Mammary epithelial cell (primary cell): ENCODE measurements around the gene PRKAA1.

Experiments
- CTCF ChIP-seq, 2 donors: IDR thresholded peaks in 1 of 2; conservative IDR thresholded peaks in 1 of 2; 2 replicates each; pipeline ENCODE4 v1.5.1; 2011 to 2012; ENCODE audit warnings: inconsistent platforms in 2 of 2, low read length in 2 of 2, mild to moderate bottlenecking in 2 of 2, control low read depth in 1 of 2, low read depth in 1 of 2; ENCODE audit not compliant: insufficient read depth in 1 of 2; ENCODE audit errors: extremely low read depth in 1 of 2
- EZH2 ChIP-seq: IDR thresholded peaks from 2 replicates; pipeline ENCODE4 v1.6.1; 2012; ENCODE audit warnings: low read length, inconsistent platforms, borderline replicate concordance

- TF ChIP-seq CTCF (conservative IDR thresholded peaks at IDR 0.05 in 1 of 2, IDR thresholded peaks at IDR 0.05 in 1 of 2; ENCODE audit: extremely low read depth in 1 of 2, insufficient read depth in 1 of 2, low read depth in 1 of 2, low read length in 2 of 2) (no peak), EZH2 (no peak)
These were observed 30.0 kb upstream of the PRKAA1 start for GRCh38 chr5:40828021-40828631.
